Panc1 (cell line): Measurements from ENCODE around the gene LILRB3. TPM values are rescaled to one million over a fixed set of nuclear protein-coding genes. Genes with fewer than 3 reads are reported as not detected.

Source experiments
- ATAC-seq: fragments of 200-7000 bp; cut with Tn5 transposase; 2 replicates; pipeline ENCODE4 v1.9.1; 2020; ENCODE audit warnings: mild to moderate bottlenecking, moderate library complexity
- BruUV-seq: library from RNA; stranded (reverse); fragments of 400-500 nt; replicated peaks from 2 replicates; lab custom pipeline; 2021; lab: Mats Ljungman, UMichigan
- CTCF ChIA-PET: fragments of 300-600 bp; sonication (Branson Sonifier 250); formaldehyde crosslinking; loops from one replicate; lab custom pipeline; 2022; ENCODE audit warnings: antibody characterized with exemption; lab: Charles Lee
- POLR2A ChIA-PET: fragments of 300-600 bp; sonication (Branson Sonifier 250); formaldehyde crosslinking; loops from one replicate; lab custom pipeline; 2022; ENCODE audit warnings: antibody characterized with exemption; lab: Charles Lee
- DNase-seq: peaks from one replicate; pipeline ENCODE4 v3.0.0-alpha.2; 2010; ENCODE audit warnings: low read depth, low spot score
- H3K27ac ChIP-seq: 2 replicates; pipeline ENCODE4 v1.5.1; 2011; ENCODE audit warnings: mild to moderate bottlenecking, low read length, inconsistent platforms
- H3K27me3 ChIP-seq: fragments of 200-500 bp; sonication (Bioruptor generic); 2 replicates; pipeline ENCODE4 v1.6.0; 2014; ENCODE audit warnings: low read length, inconsistent platforms; ENCODE audit not compliant: control insufficient read depth, insufficient read depth
- H3K36me3 ChIP-seq: fragments of 200-500 bp; sonication (Bioruptor generic); 2 replicates; pipeline ENCODE4 v1.5.1; 2014; ENCODE audit warnings: inconsistent platforms, mild to moderate bottlenecking, low read length, moderate library complexity; ENCODE audit not compliant: control insufficient read depth, insufficient read depth
- H3K4me1 ChIP-seq: 2 replicates; pipeline ENCODE4 v1.5.1; 2011; ENCODE audit warnings: inconsistent platforms, mild to moderate bottlenecking, low read length, moderate library complexity; ENCODE audit not compliant: control insufficient read depth, insufficient read depth
- H3K4me3 ChIP-seq, 2 experiments: 2 replicates each; pipeline ENCODE4 v1.5.1; 2011 to 2012; ENCODE audit warnings: low read depth in 2 of 2, low read length in 2 of 2, mild to moderate bottlenecking in 2 of 2, inconsistent platforms in 1 of 2, moderate library complexity in 1 of 2
- H3K9me3 ChIP-seq: fragments of 200-500 bp; sonication (Bioruptor generic); 2 replicates; pipeline ENCODE4 v1.5.1; 2014; ENCODE audit warnings: low read depth, mild to moderate bottlenecking, inconsistent platforms, low read length, moderate library complexity; ENCODE audit not compliant: control insufficient read depth, insufficient read depth
- CTCF ChIP-seq: fragments of 450-650 bp; IDR thresholded peaks from 2 replicates; pipeline ENCODE4 v1.5.1; 2017; ENCODE audit warnings: mild to moderate bottlenecking
- POLR2AphosphoS5 ChIP-seq: IDR thresholded peaks from 2 replicates; pipeline ENCODE4 v1.6.1; 2012; ENCODE audit warnings: mild to moderate bottlenecking, low read depth, low read length, moderate library complexity
- REST ChIP-seq, 2 experiments: IDR thresholded peaks; 2 replicates each; pipeline ENCODE4 v1.6.1; 2011 to 2012; ENCODE audit warnings: low read depth in 2 of 2, control low read depth in 1 of 2, low read length in 1 of 2, mild to moderate bottlenecking in 1 of 2, moderate library complexity in 1 of 2; ENCODE audit not compliant: insufficient read depth in 1 of 2
- SIN3A ChIP-seq: IDR thresholded peaks from 2 replicates; pipeline ENCODE4 v1.6.1; 2012; ENCODE audit warnings: low read depth, mild to moderate bottlenecking, low read length, moderate library complexity, borderline replicate concordance; ENCODE audit not compliant: insufficient read depth
- TCF7L2 ChIP-seq: IDR thresholded peaks from 2 replicates; pipeline ENCODE4 v1.6.1; 2011; ENCODE audit warnings: mild to moderate bottlenecking, low read depth, low read length, inconsistent platforms
- in situ Hi-C: cut with HindIII; loops from 2 replicates; pipeline ENCODE4 v1.10.0; 2016; ENCODE audit warnings: low sequenced_read_pairs, low pct_unique_long_range_greater_than_20kb
- intact Hi-C: fragments of 100-400 bp; cut with micrococcal nuclease; formaldehyde crosslinking; loops from one replicate; pipeline ENCODE4 v1.10.0; 2022; ENCODE audit not compliant: unreplicated experiment
- total RNA-seq: library from RNA; stranded (reverse); gene quantifications from one replicate; pipeline ENCODE4 v1.2.1, GENCODE V29; 2021; ENCODE audit not compliant: unreplicated experiment

LILRB3 gene
- total RNA-seq, 1 experiment from 2014 or later: 0.18 TPM

GRCh38 chr19:54257116-54257480 is 34.3 kb upstream of the LILRB3 start, which contains the start of gene LILRB5:
Gene LILRB5, minus strand, starts transcription at chr19:54257273. Its CDS starts 80 bp downstream, at chr19:54257193.
- H3K9me3 ChIP-seq: no peaks in the 10 kb centered on the region
- ChIA-PET CTCF (interaction anchor here (0.5 to 1.4 kb wide), 2 partner anchors 10 to 655 kb away, joined by 5 to 7 read pairs; no protein-coding TSS in a partner anchor), POLR2A (no interaction called here)
- no peaks in the 10 kb centered on the region for H3K36me3 ChIP-seq
- H3K4me1 ChIP-seq: no peaks in the 10 kb centered on the region; the same call in 1 of the 2 replicates
- ATAC-seq: no peak
- BruUV-seq: no TSS peak
- H3K27ac ChIP-seq: no peak within 1 kb of the TSS
- H3K4me3 ChIP-seq: no peak within 1 kb of the TSS
- intact Hi-C loops (no loop called here), in situ Hi-C loops (no loop called here)
- no peak for DNase-seq
- peaks cover 5% of the 10 kb centered on the region for H3K27me3 ChIP-seq
- TF ChIP-seq TCF7L2: no peak
- no peak for TF ChIP-seq POLR2AphosphoS5
- TF ChIP-seq SIN3A: no peak
- no peak for TF ChIP-seq CTCF
- TF ChIP-seq REST (IDR thresholded peaks at IDR 0.05; ENCODE audit: insufficient read depth in 1 of 2, low read depth in 2 of 2, low read length in 1 of 2): no peak

GRCh38 chr19:54256250-54257115 is 33.7 kb upstream of the LILRB3 start:
- Histone ChIP-seq H3K4me1 (no peaks in the 10 kb centered on the region; the same call in 1 of the 2 replicates), H3K27ac (no peak overlapping the region), H3K4me3 (no peak overlapping the region), H3K27me3 (peaks cover 5% of the 10 kb centered on the region), H3K9me3 (no peaks in the 10 kb centered on the region), H3K36me3 (no peaks in the 10 kb centered on the region)
- no peak for ATAC-seq
- intact Hi-C loops (no loop called here), in situ Hi-C loops (no loop called here)
- ChIA-PET CTCF (interaction anchor here (0.5 to 1.4 kb wide), 2 partner anchors 10 to 656 kb away, joined by 5 to 7 read pairs; no protein-coding TSS in a partner anchor), POLR2A (interaction anchor here (0.6 kb wide), 2 partner anchors 45 to 307 kb away, joined by 3 to 4 read pairs; no protein-coding TSS in a partner anchor)
- BruUV-seq: no TSS peak
- DNase-seq: no peak
- no peak for TF ChIP-seq CTCF
- no peak for TF ChIP-seq REST (IDR thresholded peaks at IDR 0.05; ENCODE audit: insufficient read depth in 1 of 2, low read depth in 2 of 2, low read length in 1 of 2)
